ENCODE data around the gene ZFP64.

ZFP64 gene

DNA sequence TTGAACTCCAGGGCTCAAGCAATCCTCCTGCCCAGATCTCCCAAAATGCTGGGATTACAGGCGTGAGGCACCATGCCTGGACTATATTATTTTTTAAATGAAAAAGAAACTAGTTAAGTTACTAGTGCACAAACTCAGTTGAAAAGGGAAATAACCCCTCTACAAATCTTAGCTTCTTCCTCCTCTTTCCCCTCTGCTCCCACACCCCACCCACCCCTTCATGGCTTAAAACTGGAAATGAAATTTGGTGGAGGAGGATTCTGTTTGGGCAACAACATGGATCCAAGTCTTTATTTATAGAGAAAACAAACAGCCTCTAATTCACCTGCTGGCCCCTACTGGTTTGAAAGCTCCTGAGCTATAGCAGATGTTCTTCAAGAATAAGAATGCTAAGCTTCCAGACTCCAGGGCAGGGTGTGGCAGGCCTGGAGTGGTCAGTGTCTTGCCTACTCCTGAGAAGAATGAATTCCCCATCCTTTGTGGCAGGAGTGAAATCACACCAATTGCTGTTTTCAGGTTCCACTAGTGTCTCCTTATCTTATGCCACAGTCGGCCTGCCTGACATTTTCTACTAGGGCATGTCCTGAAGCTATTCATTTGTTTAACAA, 73.5 kb downstream of the ZFP64 start:
- TF ChIP-seq CTCF (conservative IDR thresholded peaks at IDR 0.05; ENCODE audit: control insufficient read depth, insufficient read depth, low read depth, low read length) = no peak
- no peak overlapping the region for H3K4me3 ChIP-seq (ENCODE audit: control insufficient read depth, low read depth, low read length)
- no peak for DNase-seq (ENCODE audit: low read depth)

- TF ChIP-seq CTCF (conservative IDR thresholded peaks at IDR 0.05; ENCODE audit: control insufficient read depth, insufficient read depth, low read depth, low read length) = no peak
- H3K4me3 ChIP-seq (ENCODE audit: control insufficient read depth, low read depth, low read length) = no peak overlapping the region
- DNase-seq (ENCODE audit: low read depth) = no peak
Measured at GRCh38 chr20:52110456-52110855, 81.1 kb downstream of the ZFP64 start.

DNA sequence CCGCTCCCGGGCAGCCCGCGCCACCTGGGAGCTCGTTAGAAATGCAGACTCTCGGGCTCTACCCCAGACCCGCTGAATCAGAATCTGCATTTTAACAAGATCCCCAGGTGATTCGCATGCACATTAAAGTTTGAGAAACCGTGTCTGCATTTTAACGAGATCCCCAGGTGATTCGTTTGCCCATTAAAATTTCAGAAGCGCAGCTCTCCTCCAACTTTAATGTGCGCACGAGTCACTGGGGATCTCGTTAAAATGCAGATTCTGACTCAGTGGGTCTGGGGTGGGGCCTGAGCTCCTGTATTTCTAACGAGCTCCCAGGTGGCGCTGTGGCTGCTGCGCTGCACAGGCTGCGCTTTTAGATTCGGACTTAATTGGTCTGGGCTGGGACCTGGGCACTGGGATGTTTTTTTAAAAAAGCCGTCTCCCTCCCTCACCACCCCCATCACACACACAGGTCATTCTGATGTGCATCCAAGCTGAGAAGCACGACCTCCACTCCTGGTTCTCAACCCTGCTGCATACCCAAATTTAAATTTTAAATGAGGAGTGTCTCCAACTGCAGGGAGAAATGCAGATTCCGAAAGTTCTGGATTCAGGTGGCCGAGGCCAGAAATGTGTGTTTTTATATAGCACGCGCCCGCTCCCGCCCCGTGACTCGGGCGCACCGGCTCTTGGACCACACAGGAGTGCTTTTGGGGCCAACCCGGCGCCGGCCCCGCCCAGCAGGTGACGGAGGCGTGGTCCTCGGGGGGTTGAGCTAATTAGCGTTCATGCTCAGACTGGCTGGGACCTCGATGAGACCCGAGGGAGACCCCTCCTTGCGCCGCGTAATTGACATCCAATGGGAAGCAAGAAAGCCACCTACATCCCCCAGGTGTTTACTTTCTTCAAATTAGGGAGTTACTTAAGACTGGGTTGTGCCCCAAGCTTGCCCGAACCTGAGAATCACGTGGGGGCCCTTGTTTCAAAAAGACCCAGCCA, 85.8 kb downstream of the ZFP64 start:
- peak overlapping the region; percentile 72 for H3K4me3 ChIP-seq (ENCODE audit: control insufficient read depth, low read depth, low read length)
- peak; percentile 49 for DNase-seq (ENCODE audit: low read depth)
- peak; percentile 24 for TF ChIP-seq CTCF (conservative IDR thresholded peaks at IDR 0.05; ENCODE audit: control insufficient read depth, insufficient read depth, low read depth, low read length)

- DNase-seq (ENCODE audit: low read depth) = peak; percentile 28
- no peak for TF ChIP-seq CTCF (conservative IDR thresholded peaks at IDR 0.05; ENCODE audit: control insufficient read depth, insufficient read depth, low read depth, low read length)
- peak overlapping the region; percentile 72 for H3K4me3 ChIP-seq (ENCODE audit: control insufficient read depth, low read depth, low read length)
Measured at GRCh38 chr20:52104546-52105441, 86.8 kb downstream of the ZFP64 start.

GRCh38 chr20:52103913-52104545, 87.5 kb downstream of the ZFP64 start:
- TF ChIP-seq CTCF (conservative IDR thresholded peaks at IDR 0.05; ENCODE audit: control insufficient read depth, insufficient read depth, low read depth, low read length) = no peak
- DNase-seq (ENCODE audit: low read depth) = peak; percentile 13

More at GRCh38 chr20:52103913-52104545, 87.5 kb downstream of the ZFP64 start:
- H3K4me3 ChIP-seq (ENCODE audit: control insufficient read depth, low read depth, low read length) = peak overlapping the region; percentile 72
